Posterior vena cava (tissue), 2 donors: ENCODE data around the gene NEK1. TPM values are rescaled to one million over a fixed set of nuclear protein-coding genes. Genes with fewer than 3 reads are reported as not detected.
"Not testable (repeated sequence)": the region's sequence is repeated elsewhere in the genome, so short reads cannot be mapped to it uniquely, and the experiment has no call there.

ENCODE experiments used
- DNase-seq: peaks from one replicate; pipeline ENCODE4 v3.0.0-alpha.2; 2020; ENCODE audit warnings: low spot score
- intact Hi-C, 2 donors: fragments of 100-400 bp; cut with DNase I; formaldehyde crosslinking; loops; one replicate each; pipeline versions ENCODE4 v1.14.1 to v1.14.2; 2022 to 2023
- total RNA-seq, 2 donors: library from RNA; stranded (reverse); fragmentation: NEBNext Ultra II Directional; extraction: Animal tissue kit (Norgen Biotek cat#: 25700); gene quantifications; one replicate each; pipeline ENCODE4 v1.2.1, GENCODE V29; 2021
- donor health status: DM: yes; HTN: yes; CAD: no.
- donor health status: DM: yes; HTN: yes; CAD: no.

The NEK1 gene
- total RNA-seq, 2 donors from 2014 or later = 19.2 to 19.9 TPM

- intact Hi-C loops = no loop called here
- DNase-seq = no peak
These were observed 22.6 kb upstream of the NEK1 start for GRCh38 chr4:169634975-169635374.

- intact Hi-C loops = no loop called here
- no peak for DNase-seq
These were observed 20.5 kb upstream of the NEK1 start for GRCh38 chr4:169632896-169633295.

DNA sequence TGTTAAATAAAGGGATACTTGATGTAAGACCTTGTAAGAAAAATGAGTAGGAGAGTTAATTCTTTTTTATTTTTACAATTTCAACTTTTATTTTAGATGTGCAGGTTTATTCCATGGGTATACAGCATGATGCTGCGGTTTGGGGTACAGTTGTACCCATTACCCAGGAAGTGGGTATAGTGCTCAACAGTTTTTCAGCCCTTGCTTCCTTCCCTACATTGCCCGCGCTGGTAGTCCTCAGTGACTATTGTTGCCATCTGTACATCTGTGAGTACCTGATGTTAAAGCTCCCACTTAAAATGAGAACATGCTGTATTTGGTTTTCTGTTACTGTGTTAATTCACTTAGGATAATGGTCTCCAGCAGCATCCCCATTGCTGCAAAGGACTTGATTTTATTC is 17.7 kb upstream of the NEK1 start:
- DNase-seq = no peak
- intact Hi-C loops = no loop called here

DNA sequence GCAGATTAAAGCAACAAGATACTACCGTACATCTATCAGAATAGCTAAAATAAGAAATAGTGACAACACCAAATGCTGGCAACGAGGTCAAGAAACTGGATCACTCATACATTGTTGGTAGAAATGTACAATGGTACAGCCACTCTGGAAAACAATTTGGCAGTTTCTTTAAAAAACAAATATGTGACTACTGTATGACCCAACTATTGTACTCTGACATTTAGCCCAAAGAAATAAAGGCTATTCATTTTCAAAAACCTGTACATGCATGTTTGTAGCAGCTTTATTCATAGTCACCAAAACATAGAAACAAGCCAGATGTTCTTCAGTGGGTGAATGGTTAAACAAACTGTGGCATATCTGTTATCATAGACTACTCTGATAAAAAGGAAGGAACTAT is 16.2 kb upstream of the NEK1 start:
- intact Hi-C loops = no loop called here
- no peak for DNase-seq

DNA sequence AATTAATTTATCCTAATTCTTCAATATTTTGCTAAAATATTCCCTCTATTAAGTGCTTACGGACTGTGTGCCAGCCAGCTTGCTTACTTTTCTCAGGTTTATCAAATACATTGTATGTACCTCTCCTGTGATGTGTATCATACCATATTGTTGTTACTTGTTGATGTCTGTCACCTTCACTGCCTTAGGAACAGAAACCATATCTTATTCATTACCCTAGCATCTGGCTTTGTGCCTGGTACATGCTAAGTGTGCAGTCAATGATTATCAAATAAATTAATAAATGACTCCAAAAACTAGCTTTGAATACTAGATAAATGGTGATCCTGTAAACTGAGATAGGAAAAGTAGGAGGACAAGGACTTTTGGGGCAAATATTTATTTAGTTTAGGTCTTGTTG is 14.9 kb upstream of the NEK1 start:
- DNase-seq = no peak
- intact Hi-C loops = no loop called here

DNA sequence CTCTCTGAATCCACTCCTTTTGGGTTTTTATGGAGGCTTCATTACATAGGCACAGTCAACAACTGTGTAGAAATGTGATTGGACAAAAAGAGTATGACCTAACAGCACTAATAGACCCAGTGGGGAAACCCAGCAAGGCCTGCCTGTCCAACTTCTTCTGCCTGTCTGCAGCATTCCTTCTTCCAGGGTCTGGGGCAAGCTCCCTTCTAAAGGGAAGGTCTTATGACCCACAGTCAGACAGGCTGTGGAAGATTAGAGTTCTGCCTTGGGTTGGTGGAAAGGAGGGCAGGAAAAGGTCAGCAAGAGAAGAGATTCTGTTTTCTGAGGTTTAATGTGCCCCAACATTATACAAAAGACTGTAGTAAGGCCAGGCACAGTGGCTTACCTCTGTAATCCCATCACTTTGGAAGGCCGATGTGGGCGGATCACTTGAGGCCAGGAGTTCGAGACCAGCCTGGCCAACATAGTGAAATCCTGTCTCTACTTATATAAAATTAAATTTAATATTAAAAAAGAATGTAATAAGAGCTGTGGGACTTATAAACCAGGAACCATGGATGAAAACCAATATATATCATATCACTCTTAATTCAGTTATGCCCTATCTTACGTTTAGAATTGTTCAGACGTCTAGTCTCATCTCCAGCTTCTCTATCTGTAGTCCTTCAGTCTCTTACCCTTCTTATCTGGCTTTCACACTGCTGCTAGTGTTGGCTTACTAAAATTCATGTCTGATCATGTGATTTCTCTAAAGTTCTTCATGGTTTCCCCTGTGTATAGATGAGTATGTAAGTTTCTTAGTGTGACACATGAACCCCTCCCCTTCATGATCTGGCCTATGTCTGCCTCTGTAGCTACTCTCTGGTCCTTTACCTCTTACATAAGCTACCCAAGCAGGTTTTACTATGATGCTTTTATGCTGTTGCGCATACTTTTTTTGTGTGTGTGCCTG is 14.2 kb upstream of the NEK1 start:
- no peak for DNase-seq
- intact Hi-C loops = no loop called here

- intact Hi-C loops = no loop called here
- DNase-seq = no peak
These were observed 13.5 kb upstream of the NEK1 start for GRCh38 chr4:169625886-169626285.

GRCh38 chr4:169624012-169624411 is 11.6 kb upstream of the NEK1 start:
- DNase-seq, intact Hi-C loops: not testable (repeated sequence)

- intact Hi-C loops = no loop called here
- DNase-seq = no peak
These were observed 10.2 kb upstream of the NEK1 start for GRCh38 chr4:169622566-169622965.

DNA sequence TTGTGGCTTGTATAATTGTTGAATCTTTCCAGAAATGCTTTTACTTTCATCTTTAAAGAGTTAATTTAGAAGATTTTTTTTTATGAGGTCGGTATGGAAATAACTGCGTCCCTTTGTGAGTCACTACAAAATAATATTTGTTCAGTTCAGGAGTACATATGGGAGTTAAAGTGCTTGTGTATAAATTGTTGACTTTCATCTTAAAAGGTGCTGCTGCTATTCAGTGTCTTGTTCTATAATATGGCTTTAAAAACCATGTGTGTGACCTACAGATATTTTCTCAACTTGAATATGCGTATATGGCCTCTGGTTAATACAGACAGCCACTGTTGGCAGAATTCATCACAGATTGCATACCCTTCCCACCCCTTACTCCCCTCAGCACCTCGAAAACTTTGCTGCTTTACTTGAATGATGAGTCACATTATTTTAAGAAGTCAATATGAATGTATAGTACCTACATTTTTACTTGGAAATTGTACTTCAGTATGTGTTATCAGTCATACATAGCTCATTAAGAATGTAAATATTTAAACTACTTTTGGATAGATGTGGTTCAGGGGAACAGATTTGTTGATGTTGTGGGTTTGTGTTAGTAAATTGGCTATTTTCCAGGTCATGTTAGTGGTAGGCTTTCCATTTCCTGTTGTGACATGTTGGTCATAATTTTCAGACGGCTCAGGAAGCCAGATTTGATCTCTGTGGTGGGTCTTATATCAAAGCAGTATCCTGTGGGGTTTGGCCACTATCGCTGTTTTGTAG is 9.5 kb upstream of the NEK1 start:
- intact Hi-C loops = no loop called here
- DNase-seq = no peak

- DNase-seq = no peak
- intact Hi-C loops = no loop called here
These were observed 8.5 kb upstream of the NEK1 start for GRCh38 chr4:169620880-169621248.

DNA sequence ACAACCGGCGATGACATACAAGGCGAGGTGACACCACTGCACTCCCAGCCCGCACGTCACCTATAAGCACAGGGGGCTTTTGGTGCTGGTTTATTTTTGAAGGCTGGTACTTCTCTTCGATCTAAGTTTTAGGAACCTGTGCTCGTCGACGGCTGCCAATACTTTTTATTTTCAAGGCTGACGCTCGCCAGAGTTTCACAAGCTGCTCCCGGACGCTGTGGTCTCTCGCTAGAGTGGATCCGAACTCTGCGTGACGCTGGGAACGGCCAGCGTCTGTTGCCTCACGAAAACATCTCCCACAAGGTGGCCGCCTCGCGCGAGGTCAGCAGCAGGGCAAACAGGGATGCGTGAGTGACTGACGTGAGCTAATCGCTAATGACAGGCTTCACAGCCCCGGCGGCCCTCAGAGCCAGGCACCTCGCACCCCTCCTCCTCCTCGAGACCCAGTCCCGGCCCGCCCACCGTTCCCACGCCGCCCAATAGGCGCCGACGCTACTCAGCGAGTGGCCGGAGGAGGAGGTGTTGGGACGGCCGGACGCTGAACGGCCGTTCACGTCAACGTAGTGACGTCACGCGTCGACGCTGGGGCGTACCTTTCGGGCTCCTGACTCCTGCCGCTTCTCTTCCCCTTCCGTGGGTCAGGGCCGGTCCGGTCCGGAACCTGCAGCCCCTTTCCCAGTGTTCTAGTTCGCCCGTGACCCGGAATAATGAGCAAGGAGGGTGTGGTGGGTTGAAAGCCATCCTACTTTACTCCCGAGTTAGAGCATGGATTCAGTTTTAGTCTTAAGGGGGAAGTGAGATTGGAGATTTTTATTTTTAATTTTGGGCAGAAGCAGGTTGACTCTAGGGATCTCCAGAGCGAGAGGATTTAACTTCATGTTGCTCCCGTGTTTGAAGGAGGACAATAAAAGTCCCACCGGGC is 7.8 kb upstream of the NEK1 start, which contains the start of gene CLCN3:
TSS of gene CLCN3 (plus strand) at position 621 of the 922 bp plus-strand sequence. CDS start 15,351 bp downstream, outside the sequence.
- DNase-seq = peak; percentile 99
- intact Hi-C loops = loop anchor here in 1 of 2 donors (5.0 kb wide), 1 partner anchor 42 kb away; no protein-coding TSS in a partner anchor

DNA sequence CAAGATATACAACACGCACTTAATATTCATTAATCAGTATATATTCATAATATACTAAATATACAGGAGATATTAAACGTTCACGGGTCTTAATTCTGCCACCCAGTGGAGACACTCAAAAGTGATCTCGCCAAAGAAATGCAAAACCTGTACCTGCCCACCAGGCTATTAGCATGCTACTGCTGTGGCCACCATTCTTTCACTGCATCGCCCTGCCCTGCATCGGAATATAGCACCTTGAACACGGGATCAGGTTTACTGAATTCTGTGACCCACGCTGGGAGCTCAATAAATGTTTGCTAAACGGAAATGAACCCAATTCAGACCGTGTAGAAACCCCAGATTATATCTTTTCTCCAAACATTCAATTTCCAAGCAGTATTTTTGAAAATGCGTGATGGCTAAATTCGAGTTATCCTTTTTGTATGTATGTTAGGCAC is 7.2 kb upstream of the NEK1 start:
- intact Hi-C loops = loop anchor here in 1 of 2 donors (5.0 kb wide), 1 partner anchor 43 kb away; no protein-coding TSS in a partner anchor
- DNase-seq = no peak

DNA sequence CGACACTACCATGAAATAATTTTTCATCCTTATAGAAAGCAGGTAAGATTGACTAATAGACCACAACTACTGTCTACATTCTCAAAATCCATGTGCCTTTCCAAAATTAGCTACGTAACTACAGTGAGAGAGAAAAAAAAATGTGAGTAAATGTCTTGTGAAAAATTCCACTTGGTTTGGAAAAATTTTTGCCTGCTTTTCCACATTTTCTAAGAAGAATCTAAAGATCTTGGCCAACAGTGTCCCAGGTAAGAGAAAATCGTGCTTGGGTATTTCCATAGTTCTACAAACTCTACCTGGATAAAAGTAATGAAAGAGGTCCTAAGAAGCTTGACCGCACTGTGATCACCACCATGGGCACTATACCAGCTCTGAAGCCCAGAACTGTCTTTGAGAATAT is 6.6 kb upstream of the NEK1 start:
- intact Hi-C loops = loop anchor here in 1 of 2 donors (5.0 kb wide), 1 partner anchor 43 kb away; no protein-coding TSS in a partner anchor
- DNase-seq = no peak

- intact Hi-C loops = loop anchor here in 1 of 2 donors (5.0 kb wide), 1 partner anchor 44 kb away; no protein-coding TSS in a partner anchor
- DNase-seq = no peak
These were observed 5.9 kb upstream of the NEK1 start for GRCh38 chr4:169618286-169618685.

GRCh38 chr4:169617306-169617705 is 4.9 kb upstream of the NEK1 start:
- DNase-seq = no peak
- intact Hi-C loops = loop anchor here in 1 of 2 donors (5.0 kb wide), 1 partner anchor 45 kb away; no protein-coding TSS in a partner anchor

DNA sequence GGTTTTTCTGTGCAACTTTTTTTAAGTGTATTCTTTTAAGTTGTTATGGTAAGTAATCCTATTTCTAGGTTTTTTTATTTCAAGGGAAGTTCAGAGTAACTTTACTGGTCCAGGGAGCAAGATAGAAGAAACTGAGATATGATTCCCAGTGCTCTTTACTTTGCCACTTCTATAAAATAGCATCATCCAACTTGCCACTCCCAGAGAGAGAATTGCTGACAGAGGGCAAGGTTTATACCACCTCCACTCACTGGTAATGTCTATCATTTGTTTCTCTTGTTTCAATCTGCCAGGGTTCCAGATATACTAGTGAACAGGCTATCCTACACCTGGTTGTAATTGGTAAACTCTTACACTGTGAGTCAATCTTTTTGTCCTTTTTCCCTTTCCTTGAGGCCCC is 4.5 kb upstream of the NEK1 start:
- DNase-seq = no peak
- intact Hi-C loops = loop anchor here in 1 of 2 donors (5.0 kb wide), 1 partner anchor 45 kb away; no protein-coding TSS in a partner anchor

GRCh38 chr4:169615467-169616106 is 3.2 kb upstream of the NEK1 start:
- intact Hi-C loops = loop anchor here in 1 of 2 donors (5.0 kb wide), 1 partner anchor 47 kb away; no protein-coding TSS in a partner anchor

More at GRCh38 chr4:169615467-169616106, 3.2 kb upstream of the NEK1 start:
- DNase-seq = no peak
